ENCODE measurements around the gene DMBX1. TPM values are rescaled to one million over a fixed set of nuclear protein-coding genes. Genes with fewer than 3 reads are reported as not detected.
A peak's percentile ranks its signal among the peaks of the same experiment; 100 is the strongest.

The DMBX1 gene
- total RNA-seq, 2 experiments from 2014 or later = 0.15 TPM; not detected in 1

- DNase-seq = no peak
- CTCF ChIA-PET = interaction anchor here (0.7 to 6.5 kb wide), 18 partner anchors 9 to 197 kb away, joined by 3 to 124 read pairs (median 8); partner anchors contain the start of genes KNCN and MKNK1
- Mint-ChIP-seq H3K27ac (no peak overlapping the region), H3K9me3 (ENCODE audit: low read depth) (no peaks in the 10 kb centered on the region), H3K4me3 (no peak overlapping the region), H3K36me3 (no peaks in the 10 kb centered on the region), H3K4me1 (peaks cover 39% of the 10 kb centered on the region), H3K27me3 (peaks cover 28% of the 10 kb centered on the region)
- ATAC-seq = no peak
Observed at GRCh38 chr1:46528297-46528955, 38.8 kb downstream of the DMBX1 start.

- Mint-ChIP-seq H3K4me3 (no peak overlapping the region), H3K27ac (peak overlapping the region; percentile 5), H3K27me3 (peaks cover 33% of the 10 kb centered on the region), H3K9me3 (ENCODE audit: low read depth) (no peaks in the 10 kb centered on the region), H3K36me3 (no peaks in the 10 kb centered on the region), H3K4me1 (peaks cover 44% of the 10 kb centered on the region)
- ATAC-seq (peak; percentile 16), DNase-seq (peak; percentile 49)
- CTCF ChIA-PET = interaction anchor here (0.7 to 6.5 kb wide), 20 partner anchors 9 to 196 kb away, joined by 3 to 124 read pairs (median 5); partner anchors contain the start of genes EFCAB14, KNCN and MKNK1
Observed at GRCh38 chr1:46529031-46529630, 39.5 kb downstream of the DMBX1 start.

GRCh38 chr1:46530311-46530710 is 40.7 kb downstream of the DMBX1 start:
- Mint-ChIP-seq H3K36me3 (no peaks in the 10 kb centered on the region), H3K27me3 (peaks cover 38% of the 10 kb centered on the region), H3K27ac (no peak overlapping the region), H3K4me1 (peaks cover 42% of the 10 kb centered on the region), H3K9me3 (ENCODE audit: low read depth) (no peaks in the 10 kb centered on the region), H3K4me3 (no peak overlapping the region)
- CTCF ChIA-PET = interaction anchor here (1.0 to 6.5 kb wide), 11 partner anchors 11 to 197 kb away, joined by 3 to 124 read pairs (median 22); partner anchors contain the start of gene EFCAB14
- no peak for ATAC-seq
- no peak for DNase-seq

GRCh38 chr1:46530791-46531409 is 41.3 kb downstream of the DMBX1 start:
- Mint-ChIP-seq H3K27me3 (peaks cover 36% of the 10 kb centered on the region), H3K9me3 (ENCODE audit: low read depth) (no peaks in the 10 kb centered on the region), H3K27ac (no peak overlapping the region), H3K4me3 (no peak overlapping the region), H3K36me3 (no peaks in the 10 kb centered on the region), H3K4me1 (peaks cover 37% of the 10 kb centered on the region)
- no peak for DNase-seq
- CTCF ChIA-PET = interaction anchor here (1.0 to 6.5 kb wide), 5 partner anchors 18 to 194 kb away, joined by 3 to 124 read pairs (median 22); no protein-coding TSS in a partner anchor
- ATAC-seq = no peak

GRCh38 chr1:46532095-46532494 is 42.5 kb downstream of the DMBX1 start:
- no peak overlapping the region for H3K4me3 Mint-ChIP-seq
- DNase-seq (no peak), ATAC-seq (no peak)
- H3K36me3 Mint-ChIP-seq = no peaks in the 10 kb centered on the region
- H3K27ac Mint-ChIP-seq = no peak overlapping the region
- H3K4me1 Mint-ChIP-seq = peaks cover 37% of the 10 kb centered on the region
- H3K9me3 Mint-ChIP-seq (ENCODE audit: low read depth) = no peaks in the 10 kb centered on the region
- CTCF ChIA-PET = interaction anchor here (1.3 to 6.7 kb wide), 15 partner anchors 10 to 302 kb away, joined by 3 to 68 read pairs (median 7); partner anchors contain the start of genes EFCAB14 and MKNK1
- H3K27me3 Mint-ChIP-seq = peaks cover 39% of the 10 kb centered on the region

- H3K4me1 Mint-ChIP-seq = peaks cover 37% of the 10 kb centered on the region
- CTCF ChIA-PET = interaction anchor here (0.7 to 6.7 kb wide), 32 partner anchors 10 to 302 kb away, joined by 3 to 74 read pairs (median 4); partner anchors contain the start of genes EFCAB14, KNCN, MKNK1 and MOB3C
- H3K27me3 Mint-ChIP-seq = peaks cover 43% of the 10 kb centered on the region
- ATAC-seq (peak; percentile 83), DNase-seq (peak; percentile 75)
- no peak overlapping the region for H3K27ac Mint-ChIP-seq
- no peaks in the 10 kb centered on the region for H3K9me3 Mint-ChIP-seq (ENCODE audit: low read depth)
- H3K36me3 Mint-ChIP-seq = no peaks in the 10 kb centered on the region
- no peak overlapping the region for H3K4me3 Mint-ChIP-seq
Observed at GRCh38 chr1:46532498-46533178, 43.0 kb downstream of the DMBX1 start.

GRCh38 chr1:46533179-46533864 is 43.7 kb downstream of the DMBX1 start:
- H3K4me1 Mint-ChIP-seq = peaks cover 33% of the 10 kb centered on the region
- no peaks in the 10 kb centered on the region for H3K9me3 Mint-ChIP-seq (ENCODE audit: low read depth)
- peaks cover 44% of the 10 kb centered on the region for H3K27me3 Mint-ChIP-seq
- CTCF ChIA-PET = interaction anchor here (0.7 to 6.7 kb wide), 36 partner anchors 11 to 301 kb away, joined by 3 to 74 read pairs (median 5); partner anchors contain the start of genes EFCAB14, KNCN, MKNK1 and MOB3C
- ATAC-seq = peak; percentile 65
- peak; percentile 56 for DNase-seq
- H3K4me3 Mint-ChIP-seq = peak overlapping the region; percentile 68
- H3K27ac Mint-ChIP-seq = peak overlapping the region; percentile 7
- no peaks in the 10 kb centered on the region for H3K36me3 Mint-ChIP-seq

GRCh38 chr1:46535063-46535462 is 45.4 kb downstream of the DMBX1 start:
- DNase-seq (peak; percentile 60), ATAC-seq (peak; percentile 28)
- H3K4me1 Mint-ChIP-seq = peaks cover 22% of the 10 kb centered on the region
- H3K36me3 Mint-ChIP-seq = no peaks in the 10 kb centered on the region
- no peak overlapping the region for H3K27ac Mint-ChIP-seq
- no peaks in the 10 kb centered on the region for H3K9me3 Mint-ChIP-seq (ENCODE audit: low read depth)
- H3K27me3 Mint-ChIP-seq = peaks cover 39% of the 10 kb centered on the region
- H3K4me3 Mint-ChIP-seq = no peak overlapping the region
- CTCF ChIA-PET = interaction anchor here (0.8 to 6.7 kb wide), 18 partner anchors 9 to 190 kb away, joined by 3 to 74 read pairs (median 6); partner anchors contain the start of genes EFCAB14, MKNK1 and MOB3C

- peaks cover 39% of the 10 kb centered on the region for H3K27me3 Mint-ChIP-seq
- no peak for DNase-seq
- no peak for ATAC-seq
- peaks cover 17% of the 10 kb centered on the region for H3K4me1 Mint-ChIP-seq
- H3K27ac Mint-ChIP-seq = no peak overlapping the region
- no peaks in the 10 kb centered on the region for H3K9me3 Mint-ChIP-seq (ENCODE audit: low read depth)
- no peaks in the 10 kb centered on the region for H3K36me3 Mint-ChIP-seq
- CTCF ChIA-PET = interaction anchor here (0.9 to 6.7 kb wide), 7 partner anchors 9 to 189 kb away, joined by 3 to 74 read pairs (median 11); partner anchors contain the start of gene MKNK1
- no peak overlapping the region for H3K4me3 Mint-ChIP-seq
Observed at GRCh38 chr1:46536527-46536926, 46.9 kb downstream of the DMBX1 start.

- peaks cover 10% of the 10 kb centered on the region for H3K4me1 Mint-ChIP-seq
- no peak overlapping the region for H3K4me3 Mint-ChIP-seq
- no peaks in the 10 kb centered on the region for H3K9me3 Mint-ChIP-seq (ENCODE audit: low read depth)
- ATAC-seq (no peak), DNase-seq (no peak)
- H3K36me3 Mint-ChIP-seq = no peaks in the 10 kb centered on the region
- CTCF ChIA-PET = interaction anchor here (0.6 to 6.7 kb wide), 7 partner anchors 10 to 189 kb away, joined by 3 to 68 read pairs (median 4); no protein-coding TSS in a partner anchor
- H3K27ac Mint-ChIP-seq = no peak overlapping the region
- peaks cover 43% of the 10 kb centered on the region for H3K27me3 Mint-ChIP-seq
Observed at GRCh38 chr1:46537651-46538050, 48.0 kb downstream of the DMBX1 start.

GRCh38 chr1:46538147-46538546 is 48.5 kb downstream of the DMBX1 start:
- DNase-seq = no peak
- peaks cover 48% of the 10 kb centered on the region for H3K27me3 Mint-ChIP-seq
- peaks cover 10% of the 10 kb centered on the region for H3K4me1 Mint-ChIP-seq
- no peak overlapping the region for H3K4me3 Mint-ChIP-seq
- no peak for ATAC-seq
- CTCF ChIA-PET = interaction anchor here (0.6 to 6.7 kb wide), 7 partner anchors 10 to 189 kb away, joined by 3 to 68 read pairs (median 4); no protein-coding TSS in a partner anchor
- H3K27ac Mint-ChIP-seq = no peak overlapping the region
- H3K36me3 Mint-ChIP-seq = no peaks in the 10 kb centered on the region
- H3K9me3 Mint-ChIP-seq (ENCODE audit: low read depth) = no peaks in the 10 kb centered on the region
